KOPT-K1 (cell line): Measurements from ENCODE around the gene LAMC3.

Experiments used
- H3K27ac ChIP-seq: fragments of 200-600 bp; sonication (generic); 2 replicates; pipeline ENCODE4 v1.5.1; 2016; ENCODE audit warnings: antibody characterized with exemption, mild to moderate bottlenecking, low read depth, low read length; ENCODE audit not compliant: poor library complexity, severe bottlenecking
- H3K36me3 ChIP-seq: fragments of 200-600 bp; sonication (generic); 2 replicates; pipeline ENCODE4 v1.5.1; 2017; ENCODE audit warnings: antibody characterized with exemption, mild to moderate bottlenecking, low read length, moderate library complexity; ENCODE audit not compliant: insufficient read depth
- H3K9me3 ChIP-seq: fragments of 200-600 bp; sonication (generic); 2 replicates; pipeline ENCODE4 v1.5.1; 2017; ENCODE audit warnings: antibody characterized with exemption, low read length, mild to moderate bottlenecking; ENCODE audit not compliant: insufficient read depth, poor library complexity, severe bottlenecking

LAMC3 gene

GRCh38 chr9:131117121-131117761, 108.3 kb downstream of the LAMC3 start:
- H3K36me3 ChIP-seq, result no peaks in the 10 kb centered on the region
- H3K9me3 ChIP-seq, result no peaks in the 10 kb centered on the region
- no peak overlapping the region for H3K27ac ChIP-seq

GRCh38 chr9:131117762-131118145, 108.8 kb downstream of the LAMC3 start:
- no peaks in the 10 kb centered on the region for H3K9me3 ChIP-seq
- H3K27ac ChIP-seq, result no peak overlapping the region
- no peaks in the 10 kb centered on the region for H3K36me3 ChIP-seq

GRCh38 chr9:131119600-131119999, 110.6 kb downstream of the LAMC3 start:
- Histone ChIP-seq H3K36me3 (no peaks in the 10 kb centered on the region), H3K9me3 (no peaks in the 10 kb centered on the region), H3K27ac (no peak overlapping the region)

- Histone ChIP-seq H3K27ac (no peak overlapping the region), H3K9me3 (no peaks in the 10 kb centered on the region), H3K36me3 (no peaks in the 10 kb centered on the region)
These were observed 111.8 kb downstream of the LAMC3 start for GRCh38 chr9:131120620-131121228.

DNA sequence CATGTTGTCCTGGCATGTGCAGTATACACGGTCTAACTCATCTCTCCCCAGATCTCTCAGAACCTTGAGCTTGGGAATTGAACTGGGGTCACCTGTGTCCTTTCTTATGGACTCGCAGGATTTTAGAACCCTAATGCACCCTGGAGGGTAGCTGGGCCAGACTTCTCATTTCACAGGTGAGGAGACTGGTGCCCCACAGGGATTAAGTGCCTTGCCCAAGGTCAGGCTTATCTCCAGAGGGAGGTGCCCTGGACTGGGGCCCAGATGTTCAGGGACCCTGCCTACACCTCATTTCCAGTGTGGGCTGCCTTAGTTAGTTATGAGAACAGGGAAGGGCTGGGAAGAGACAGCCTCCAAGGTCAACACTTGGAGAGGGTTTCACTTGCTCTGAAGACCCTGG, 112.4 kb downstream of the LAMC3 start:
- no peaks in the 10 kb centered on the region for H3K36me3 ChIP-seq

GRCh38 chr9:131122158-131122557, 113.2 kb downstream of the LAMC3 start:
- no peaks in the 10 kb centered on the region for H3K9me3 ChIP-seq
- peaks cover 5% of the 10 kb centered on the region for H3K36me3 ChIP-seq
- H3K27ac ChIP-seq, result no peak overlapping the region

More for the DNA sequence above, 112.4 kb downstream of the LAMC3 start:
- Histone ChIP-seq H3K27ac (no peak overlapping the region), H3K9me3 (no peaks in the 10 kb centered on the region)

DNA sequence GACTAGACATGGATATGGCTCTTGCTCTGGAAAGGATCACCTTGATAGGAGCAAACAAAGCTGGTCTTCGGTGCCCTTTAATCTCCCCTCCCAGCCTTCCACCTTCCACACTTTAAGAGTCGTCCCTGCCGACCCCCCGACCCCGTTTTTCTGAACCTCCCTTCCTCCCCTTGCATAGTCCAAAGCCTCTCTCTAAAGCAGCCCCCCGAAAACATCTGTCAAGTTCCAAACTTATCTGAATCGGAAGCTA, 116.0 kb downstream of the LAMC3 start:
- H3K9me3 ChIP-seq, result no peaks in the 10 kb centered on the region
- peaks cover 33% of the 10 kb centered on the region for H3K36me3 ChIP-seq
- peak overlapping the region; percentile 90 for H3K27ac ChIP-seq

DNA sequence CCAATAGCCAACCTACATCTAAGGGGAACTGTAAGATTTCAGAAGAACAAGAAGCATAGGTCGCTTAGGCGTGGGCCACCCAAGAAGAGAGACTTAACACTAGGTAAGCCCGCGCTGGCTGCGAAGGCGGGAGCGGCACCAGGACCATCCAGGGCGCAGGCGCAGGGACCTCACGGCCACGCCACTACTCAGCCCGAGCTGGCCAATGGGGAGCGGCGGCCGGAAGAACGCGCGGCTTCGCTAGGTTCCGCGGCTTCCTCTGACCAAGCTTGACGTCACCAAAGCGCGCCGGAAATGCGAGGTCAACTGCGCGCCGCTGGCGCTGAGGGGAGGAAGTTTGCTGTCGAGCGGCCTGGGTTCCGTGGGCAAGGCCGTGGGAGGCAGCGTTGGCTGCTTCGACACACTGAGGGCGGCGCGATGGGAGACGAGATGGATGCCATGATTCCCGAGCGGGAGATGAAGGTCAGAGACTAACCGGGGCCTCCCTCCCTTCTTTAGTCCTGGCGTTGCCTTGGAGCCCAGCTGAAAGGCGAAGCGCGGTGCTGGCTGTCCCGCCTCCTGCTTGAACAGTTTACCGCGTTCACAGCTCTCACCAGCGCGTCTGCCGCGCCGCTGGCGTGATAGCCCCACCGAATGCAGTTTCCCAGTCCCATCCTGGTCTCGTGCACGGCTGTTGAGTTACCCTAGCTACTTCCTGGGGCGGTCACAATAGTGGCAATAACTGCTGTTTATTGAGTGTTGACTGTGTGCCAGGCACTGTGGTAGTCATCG, 116.5 kb downstream of the LAMC3 start, which contains the start of gene NUP214:
NUP214 (plus strand) TSS at position 299 of the 771 bp plus-strand sequence; CDS start at position 418, 119 bp downstream.
- Histone ChIP-seq H3K36me3 (peaks cover 38% of the 10 kb centered on the region), H3K27ac (peak within 1 kb of the TSS; percentile 90), H3K9me3 (no peaks in the 10 kb centered on the region)

GRCh38 chr9:131126059-131126426, 117.1 kb downstream of the LAMC3 start:
- Histone ChIP-seq H3K27ac (peak overlapping the region; percentile 90), H3K9me3 (no peaks in the 10 kb centered on the region), H3K36me3 (peaks cover 44% of the 10 kb centered on the region)

- Histone ChIP-seq H3K27ac (no peak overlapping the region), H3K9me3 (no peaks in the 10 kb centered on the region), H3K36me3 (peaks cover 75% of the 10 kb centered on the region)
These were observed 120.2 kb downstream of the LAMC3 start for GRCh38 chr9:131129183-131129582.

- Histone ChIP-seq H3K36me3 (peaks cover 100% of the 10 kb centered on the region), H3K27ac (no peak overlapping the region), H3K9me3 (no peaks in the 10 kb centered on the region)
These were observed 129.7 kb downstream of the LAMC3 start for GRCh38 chr9:131138676-131139075.

DNA sequence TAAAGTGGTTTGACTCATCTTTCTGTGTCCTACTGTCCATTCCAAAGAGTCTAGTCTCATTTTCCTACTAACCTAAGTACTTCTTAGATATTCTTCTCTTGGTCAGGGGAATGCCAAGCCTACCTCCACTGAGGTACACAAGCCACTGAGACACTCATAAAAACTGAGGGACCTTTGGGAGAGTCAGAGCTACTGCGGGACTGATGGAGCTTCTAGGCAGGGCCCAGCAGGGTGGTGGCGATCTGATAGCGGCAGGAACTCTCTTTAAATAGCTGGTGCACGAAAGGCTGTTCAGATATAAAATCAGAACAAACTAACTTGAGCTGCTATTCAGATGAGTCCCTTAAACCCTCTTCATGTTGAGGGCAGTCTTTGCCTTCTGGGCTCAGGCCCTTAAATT, 131.1 kb downstream of the LAMC3 start:
- no peaks in the 10 kb centered on the region for H3K9me3 ChIP-seq
- no peak overlapping the region for H3K27ac ChIP-seq
- peaks cover 100% of the 10 kb centered on the region for H3K36me3 ChIP-seq

GRCh38 chr9:131140550-131140949, 131.6 kb downstream of the LAMC3 start:
- Histone ChIP-seq H3K27ac (no peak overlapping the region), H3K36me3 (peaks cover 100% of the 10 kb centered on the region), H3K9me3 (no peaks in the 10 kb centered on the region)

GRCh38 chr9:131142160-131142559, 133.2 kb downstream of the LAMC3 start:
- no peaks in the 10 kb centered on the region for H3K9me3 ChIP-seq
- H3K27ac ChIP-seq, result no peak overlapping the region
- peaks cover 100% of the 10 kb centered on the region for H3K36me3 ChIP-seq
